Stimulated activated CD8-positive, alpha-beta memory T cell treated with anti-CD3 and anti-CD28 coated beads, Interleukin-15, amount 100 ng/mL, for 4 hours (primary cell): Measurements from ENCODE around the gene PCOLCE2.

Experiments
- DNase-seq, 2 donors: peaks; one replicate each; pipeline ENCODE4 v3.0.0-alpha.2; 2020; ENCODE audit warnings: low read depth in 2 of 2

Gene PCOLCE2

GRCh38 chr3:142815803-142816202, 73.1 kb downstream of the PCOLCE2 start:
- no peak for DNase-seq

- DNase-seq: no peak
Observed at GRCh38 chr3:142809259-142809658, 79.6 kb downstream of the PCOLCE2 start.

- no peak for DNase-seq
Observed at GRCh38 chr3:142808103-142808917, 80.6 kb downstream of the PCOLCE2 start.

- DNase-seq: no peak
Observed at GRCh38 chr3:142802891-142803290, 86.0 kb downstream of the PCOLCE2 start.

GRCh38 chr3:142801746-142802145, 87.1 kb downstream of the PCOLCE2 start:
- no peak for DNase-seq

- no peak for DNase-seq
Observed at GRCh38 chr3:142796823-142797222, 92.1 kb downstream of the PCOLCE2 start.

GRCh38 chr3:142795332-142795731, 93.6 kb downstream of the PCOLCE2 start:
- DNase-seq: no peak

GRCh38 chr3:142794508-142794907, 94.4 kb downstream of the PCOLCE2 start:
- DNase-seq: no peak

GRCh38 chr3:142787719-142788118, 101.2 kb downstream of the PCOLCE2 start:
- no peak for DNase-seq

- DNase-seq: no peak
Observed at GRCh38 chr3:142785996-142786395, 102.9 kb downstream of the PCOLCE2 start.

- DNase-seq: no peak
Observed at GRCh38 chr3:142784228-142784627, 104.7 kb downstream of the PCOLCE2 start.

GRCh38 chr3:142782616-142783015, 106.3 kb downstream of the PCOLCE2 start:
- no peak for DNase-seq

GRCh38 chr3:142779591-142779990, 109.3 kb downstream of the PCOLCE2 start:
- DNase-seq: no peak

GRCh38 chr3:142778541-142778940, 110.3 kb downstream of the PCOLCE2 start:
- DNase-seq: no peak

- DNase-seq: no peak
Observed at GRCh38 chr3:142777927-142778326, 111.0 kb downstream of the PCOLCE2 start.

- DNase-seq: no peak
Observed at GRCh38 chr3:142768338-142768737, 120.5 kb downstream of the PCOLCE2 start.
